Measurements from ENCODE around the gene DDX49. TPM values are rescaled to one million over a fixed set of nuclear protein-coding genes. Genes with fewer than 3 reads are reported as not detected.

The DDX49 gene
- total RNA-seq (2021; ENCODE audit: unreplicated experiment) (51.9 TPM), Bru-seq, nascent RNA (percentile 71 among the genes with signal in this experiment), BruChase-seq, experiment 1, labeled RNA remaining after a 6-hour chase (percentile 83 among the genes with signal in this experiment), BruChase-seq, experiment 2, labeled RNA remaining after a 2-hour chase (percentile 71 among the genes with signal in this experiment)
- 41.1 and 44.3 TPM in 2 replicates for polyA plus RNA-seq (2012)
- long read RNA-seq, transcript DDX49-201 (13 exons, 1,830 nt) = major isoform, 64 of 81 reads
- long read RNA-seq, partial matches to known transcripts = 7 of 81 reads
- long read RNA-seq, other reads (novel, unspliced or antisense) = 7 of 81 reads

GRCh38 chr19:18919086-18919899, at the start of gene DDX49, which contains the start of gene COPE:
Gene DDX49, plus strand, starts transcription at chr19:18919715. Its CDS starts 27 bp downstream, at chr19:18919742.
Gene COPE, minus strand, starts transcription at chr19:18919387. Its CDS starts 39 bp downstream, at chr19:18919348.
- POLR2A ChIA-PET = interaction anchor here (0.6 to 2.0 kb wide), 8 partner anchors 10 to 329 kb away, joined by 3 to 10 read pairs (median 4); no protein-coding TSS in a partner anchor
- peak within 1 kb of the TSS; percentile 86 to 100 for H3K4me3 ChIP-seq (replicated peaks in 1 of 2; ENCODE audit: low read depth in 1 of 2, low read length in 2 of 2)
- TF ChIP-seq CTCF (IDR thresholded peaks at IDR 0.05 in 2 of 3, conservative IDR thresholded peaks at IDR 0.05 in 1 of 3; ENCODE audit: borderline replicate concordance in 1 of 3, insufficient read depth in 1 of 3, low read depth in 2 of 3, low read length in 2 of 3) = no peak
- no peak for TF ChIP-seq ZNF274 (IDR thresholded peaks at IDR 0.05; ENCODE audit: low read depth, low read length)
- peak; percentile 60 for TF ChIP-seq TCF7L2 (IDR thresholded peaks at IDR 0.05; ENCODE audit: borderline replicate concordance, extremely low read depth, insufficient read depth, insufficient read length)
- TF ChIP-seq EZH2phosphoT487 (IDR thresholded peaks at IDR 0.05; ENCODE audit: borderline replicate concordance) = no peak
- peak; percentile 82 for TF ChIP-seq POLR2AphosphoS5 (IDR thresholded peaks at IDR 0.05; ENCODE audit: low read depth, low read length)
- TF ChIP-seq EGR1 (IDR thresholded peaks at IDR 0.05; ENCODE audit: low read depth) = peak; percentile 79; the same call in 1 of the 2 replicates
- peak; percentile 95 for TF ChIP-seq ELF1 (IDR thresholded peaks at IDR 0.05; ENCODE audit: borderline replicate concordance, low read depth)
- TF ChIP-seq SIN3A (IDR thresholded peaks at IDR 0.05; ENCODE audit: low read depth) = peak; percentile 86
- TF ChIP-seq RAD21 (IDR thresholded peaks at IDR 0.05; ENCODE audit: low read depth) = no peak
- TF ChIP-seq ZBTB33 (IDR thresholded peaks at IDR 0.05; ENCODE audit: extremely low read depth, insufficient replicate concordance, low read length) = no peak
- peak; percentile 89 for TF ChIP-seq YY1 (IDR thresholded peaks at IDR 0.05; ENCODE audit: extremely low read depth, insufficient replicate concordance, low read depth, low read length)
- TF ChIP-seq SRF (IDR thresholded peaks at IDR 0.05; ENCODE audit: low read depth) = peak; percentile 93
- TF ChIP-seq POLR2A (IDR thresholded peaks at IDR 0.05; ENCODE audit: borderline replicate concordance, extremely low read depth, insufficient read depth, insufficient read length) = peak; percentile 56
- TF ChIP-seq JUND (IDR thresholded peaks at IDR 0.05) = no peak
- no peak; the same call in 1 of the 2 replicates for TF ChIP-seq FOSL1 (IDR thresholded peaks at IDR 0.05; ENCODE audit: low read depth)
- TF ChIP-seq CEBPB (IDR thresholded peaks at IDR 0.05; ENCODE audit: low read depth) = no peak
- peak; percentile 85 for TF ChIP-seq MAX (IDR thresholded peaks at IDR 0.05)
- peak; percentile 44; the same call in 1 of the 2 replicates for TF ChIP-seq ZFX (IDR thresholded peaks at IDR 0.05)
- no peak for TF ChIP-seq EZH2 (IDR thresholded peaks at IDR 0.05)
- TF ChIP-seq SP1 (IDR thresholded peaks at IDR 0.05; ENCODE audit: low read depth) = peak; percentile 100
- no TSS peak for BruUV-seq (replicated peaks)
- H2AFZ ChIP-seq (ENCODE audit: low read depth, low read length, poor library complexity, severe bottlenecking) = no peak within 1 kb of the TSS
- H3K9ac ChIP-seq (ENCODE audit: low read length) = peak within 1 kb of the TSS; percentile 81
- CTCF ChIA-PET = interaction anchor here (0.6 to 5.1 kb wide), 4 partner anchors 24 to 468 kb away, joined by 3 to 33 read pairs (median 4); no protein-coding TSS in a partner anchor
- no peaks in the 10 kb centered on the region for H4K20me1 ChIP-seq (ENCODE audit: insufficient read depth)
- H3K4me2 ChIP-seq (ENCODE audit: low read length) = peak within 1 kb of the TSS; percentile 100
- ATAC-seq (peak; percentile 95), DNase-seq (ENCODE audit: low read depth, low spot score) (peak; percentile 99)
- H3K4me1 ChIP-seq (ENCODE audit: control insufficient read depth in 1 of 2, insufficient read depth in 2 of 2, low read length in 2 of 2) = peaks cover 16 to 21% of the 10 kb centered on the region in 2 experiments
- H3K27ac ChIP-seq (ENCODE audit: low read depth, low read length) = peak within 1 kb of the TSS; percentile 79
- H3K36me3 ChIP-seq (ENCODE audit: control insufficient read depth in 1 of 2, insufficient read depth in 2 of 2, low read length in 2 of 2) = peaks cover 0 to 14% of the 10 kb centered on the region in 2 experiments; a peak in 3 of 4 replicates
- no peaks in the 10 kb centered on the region for H3K27me3 ChIP-seq (ENCODE audit: insufficient read depth, low read length)
- H3K79me2 ChIP-seq (ENCODE audit: insufficient read depth, low read length) = peaks cover 64% of the 10 kb centered on the region
- H3K9me2 ChIP-seq (ENCODE audit: insufficient read depth) = no peaks in the 10 kb centered on the region
- intact Hi-C loops (cut with micrococcal nuclease) = loop anchor here (2.0 to 5.0 kb wide), 2 partner anchors 68 to 467 kb away; no protein-coding TSS in a partner anchor
- no peaks in the 10 kb centered on the region for H3K9me3 ChIP-seq (ENCODE audit: control insufficient read depth in 1 of 2, insufficient read depth in 1 of 2, low read depth in 1 of 2, low read length in 2 of 2)
- RAD21 ChIA-PET (ENCODE audit: low non-redundant PET in 1 of 2, low total read pairs in 2 of 2, uncharacterized antibody in 2 of 2, unreplicated experiment in 2 of 2) = interaction anchor here (1.4 kb wide), 2 partner anchors 67 to 68 kb away, joined by 5 to 6 read pairs; no protein-coding TSS in a partner anchor

Measured in HCT116 (cell line).